Astrocyte (in vitro differentiated cells and primary cell): ENCODE measurements around the gene PSMD14. TPM values are rescaled to one million over a fixed set of nuclear protein-coding genes. Genes with fewer than 3 reads are reported as not detected.

Experiments used
- DNase-seq: peaks from one replicate; pipeline ENCODE4 v3.0.0-alpha.2; 2010; ENCODE audit warnings: low read depth
- FAIRE-seq: peaks from 2 replicates; lab custom pipeline; 2011; peaks lifted over from hg19 to GRCh38; lab: Jason Lieb, UNC
- H2AFZ ChIP-seq: 2 replicates; pipeline ENCODE4 v1.6.0; 2012; ENCODE audit warnings: low read depth, low read length, inconsistent platforms
- H3K27ac ChIP-seq: 2 replicates; pipeline ENCODE4 v1.5.1; 2011; ENCODE audit warnings: low read depth, low read length, inconsistent platforms
- H3K27me3 ChIP-seq: 2 replicates; pipeline ENCODE4 v1.6.0; 2011; ENCODE audit warnings: low read length, inconsistent platforms; ENCODE audit not compliant: insufficient read depth
- H3K36me3 ChIP-seq: 2 replicates; pipeline ENCODE4 v1.5.1; 2011; ENCODE audit warnings: low read length, inconsistent platforms; ENCODE audit not compliant: insufficient read depth
- H3K4me1 ChIP-seq: 2 replicates; pipeline ENCODE4 v1.5.1; 2011; ENCODE audit warnings: low read length, inconsistent platforms; ENCODE audit not compliant: insufficient read depth
- H3K4me2 ChIP-seq: 2 replicates; pipeline ENCODE4 v1.6.0; 2012; ENCODE audit warnings: low read length, inconsistent platforms
- H3K4me3 ChIP-seq: 2 replicates; pipeline ENCODE4 v1.5.1; 2011; ENCODE audit warnings: low read depth, mild to moderate bottlenecking, low read length, inconsistent platforms; ENCODE audit not compliant: insufficient read depth
- H3K79me2 ChIP-seq: 2 replicates; pipeline ENCODE4 v1.6.0; 2012; ENCODE audit warnings: mild to moderate bottlenecking, low read length, inconsistent platforms; ENCODE audit not compliant: insufficient read depth
- H3K9ac ChIP-seq: 2 replicates; pipeline ENCODE4 v1.6.0; 2012; ENCODE audit warnings: mild to moderate bottlenecking, low read length, inconsistent platforms
- H3K9me3 ChIP-seq: 2 replicates; pipeline ENCODE4 v1.5.1; 2012; ENCODE audit warnings: low read depth, mild to moderate bottlenecking, low read length, inconsistent platforms; ENCODE audit not compliant: insufficient read depth
- H4K20me1 ChIP-seq: 2 replicates; pipeline ENCODE4 v1.6.0; 2012; ENCODE audit warnings: low read length, inconsistent platforms; ENCODE audit not compliant: insufficient read depth
- H3K27ac Mint-ChIP-seq: one replicate; pipeline ENCODE4 v1.8.0; 2021; ENCODE audit warnings: mild to moderate bottlenecking, mixed read lengths; ENCODE audit not compliant: unreplicated experiment
- H3K27me3 Mint-ChIP-seq: one replicate; pipeline ENCODE4 v1.8.0; 2021; ENCODE audit warnings: low read depth, mixed read lengths; ENCODE audit not compliant: unreplicated experiment
- H3K36me3 Mint-ChIP-seq: one replicate; pipeline ENCODE4 v1.8.0; 2021; ENCODE audit warnings: low read depth, mixed read lengths; ENCODE audit not compliant: unreplicated experiment
- H3K4me1 Mint-ChIP-seq: one replicate; pipeline ENCODE4 v1.8.0; 2021; ENCODE audit warnings: low read depth, mixed read lengths; ENCODE audit not compliant: unreplicated experiment
- H3K4me3 Mint-ChIP-seq: one replicate; pipeline ENCODE4 v1.8.0; 2021; ENCODE audit warnings: mild to moderate bottlenecking, moderate library complexity, mixed read lengths; ENCODE audit not compliant: unreplicated experiment
- H3K9me3 Mint-ChIP-seq: one replicate; pipeline ENCODE4 v1.8.0; 2021; ENCODE audit warnings: mild to moderate bottlenecking, mixed read lengths; ENCODE audit not compliant: unreplicated experiment
- CTCF ChIP-seq: IDR thresholded peaks from 2 replicates; pipeline ENCODE4 v1.5.1; 2011; ENCODE audit warnings: low read depth, mild to moderate bottlenecking, inconsistent platforms, low read length, moderate library complexity; ENCODE audit not compliant: insufficient read depth
- EZH2 ChIP-seq: IDR thresholded peaks from 2 replicates; pipeline ENCODE4 v1.6.1; 2012; ENCODE audit warnings: mild to moderate bottlenecking, low read length, inconsistent platforms; ENCODE audit not compliant: insufficient read depth
- total RNA-seq: library from RNA; stranded (reverse); gene quantifications from 2 replicates; pipeline ENCODE4 v1.2.1, GENCODE V29; 2021

The PSMD14 gene
- total RNA-seq, 1 donor from 2014 or later: 86.0 TPM

- Mint-ChIP-seq H3K4me3 (peak within 1 kb of the TSS; percentile 74), H3K27me3 (peaks cover 60% of the 10 kb centered on the region), H3K4me1 (peaks cover 10% of the 10 kb centered on the region), H3K27ac (peak within 1 kb of the TSS; percentile 34), H3K36me3 (no peaks in the 10 kb centered on the region), H3K9me3 (no peaks in the 10 kb centered on the region)
- Histone ChIP-seq H3K9me3 (no peaks in the 10 kb centered on the region), H3K4me3 (no peak within 1 kb of the TSS), H3K4me1 (peaks cover 16% of the 10 kb centered on the region), H2AFZ (no peak within 1 kb of the TSS), H3K36me3 (peaks cover 2% of the 10 kb centered on the region), H3K27ac (no peak within 1 kb of the TSS), H3K9ac (no peak within 1 kb of the TSS), H4K20me1 (peaks cover 45% of the 10 kb centered on the region), H3K4me2 (peak within 1 kb of the TSS; percentile 91), H3K27me3 (peaks cover 65% of the 10 kb centered on the region), H3K79me2 (no peaks in the 10 kb centered on the region)
- DNase-seq: no peak
- TF ChIP-seq EZH2: no peak
- TF ChIP-seq CTCF: no peak
- no peak for FAIRE-seq
Measured at GRCh38 chr2:161415987-161416707, 107.9 kb downstream of the PSMD14 start, which contains the start of gene TBR1. TSS of gene TBR1 (plus strand) at chr2:161416297. CDS start at chr2:161416411, 114 bp downstream.

GRCh38 chr2:161416708-161417437 is 108.6 kb downstream of the PSMD14 start:
- peak overlapping the region; percentile 34 for H3K27ac Mint-ChIP-seq

More at GRCh38 chr2:161416708-161417437, 108.6 kb downstream of the PSMD14 start:
- peaks cover 67% of the 10 kb centered on the region for H3K27me3 Mint-ChIP-seq
- Histone ChIP-seq H3K27ac (no peak overlapping the region), H3K4me3 (no peak overlapping the region), H4K20me1 (peaks cover 45% of the 10 kb centered on the region), H3K27me3 (peaks cover 72% of the 10 kb centered on the region), H2AFZ (no peak overlapping the region), H3K79me2 (no peaks in the 10 kb centered on the region), H3K4me2 (no peak overlapping the region), H3K9me3 (no peaks in the 10 kb centered on the region), H3K9ac (no peak overlapping the region), H3K36me3 (no peaks in the 10 kb centered on the region), H3K4me1 (peaks cover 16% of the 10 kb centered on the region)
- H3K4me3 Mint-ChIP-seq: no peak overlapping the region
- no peak for DNase-seq
- H3K9me3 Mint-ChIP-seq: peaks cover 5% of the 10 kb centered on the region
- TF ChIP-seq EZH2: peak; percentile 99
- TF ChIP-seq CTCF: no peak
- FAIRE-seq: no peak
- H3K4me1 Mint-ChIP-seq: peaks cover 10% of the 10 kb centered on the region
- H3K36me3 Mint-ChIP-seq: no peaks in the 10 kb centered on the region
